Stimulated activated CD4-positive, alpha-beta T cell treated with anti-CD3 and anti-CD28 coated beads, Interleukin-2, amount 100 ng/mL, for 48 hours (primary cell): Measurements from ENCODE around the gene HTR7.
"Not testable (repeated sequence)": the region's sequence is repeated elsewhere in the genome, so short reads cannot be mapped to it uniquely, and the experiment has no call there.

Experiments used
- DNase-seq, 2 donors: peaks; one replicate each; pipeline ENCODE4 v3.0.0-alpha.2; 2020

The HTR7 gene

DNA sequence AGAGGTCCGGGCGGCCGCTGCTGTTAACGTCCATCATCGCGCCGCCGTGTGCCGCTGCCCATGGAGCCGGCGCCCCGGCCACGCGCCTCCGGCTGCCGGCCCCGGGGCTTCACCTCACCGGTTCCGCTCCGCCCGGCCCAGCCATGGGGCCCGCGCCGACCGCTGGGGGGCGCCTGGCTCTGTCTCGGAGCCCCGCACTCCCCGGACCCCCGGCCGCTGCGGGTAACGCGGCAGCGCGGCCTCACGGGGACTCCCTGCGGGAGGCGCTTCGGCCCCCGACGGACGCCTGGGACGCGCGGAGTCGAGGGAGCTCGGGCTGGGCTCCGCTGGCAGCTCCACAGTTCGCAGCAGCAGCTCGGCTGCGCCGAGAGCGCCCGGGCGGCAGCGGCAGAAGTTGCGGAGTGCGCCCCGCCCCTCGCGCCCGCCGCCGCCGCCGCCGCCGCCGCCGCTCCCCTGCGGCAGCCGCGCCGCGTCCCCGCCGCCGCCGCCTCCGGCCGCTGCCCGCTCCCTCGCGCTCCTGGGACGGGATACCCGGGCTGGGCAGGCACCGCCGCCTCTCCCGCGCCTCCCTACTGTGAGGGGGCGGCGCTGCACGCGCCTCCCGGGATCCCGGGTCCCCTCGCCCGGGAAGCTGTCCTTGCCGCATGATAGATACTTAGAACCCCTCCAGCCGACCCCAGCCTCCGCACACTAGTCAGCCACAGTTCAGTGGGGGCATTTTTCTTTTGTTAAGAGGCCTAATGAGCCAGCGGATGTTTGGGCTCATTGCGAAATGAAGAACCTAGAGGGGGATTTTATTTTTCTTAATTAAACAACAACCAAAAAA, at the start of gene HTR7:
Gene HTR7, minus strand, starts transcription at position 405 of the 826 bp plus-strand sequence. Its CDS starts 368 bp downstream, at position 37.
- peak; percentile 44 to 51 for DNase-seq

DNA sequence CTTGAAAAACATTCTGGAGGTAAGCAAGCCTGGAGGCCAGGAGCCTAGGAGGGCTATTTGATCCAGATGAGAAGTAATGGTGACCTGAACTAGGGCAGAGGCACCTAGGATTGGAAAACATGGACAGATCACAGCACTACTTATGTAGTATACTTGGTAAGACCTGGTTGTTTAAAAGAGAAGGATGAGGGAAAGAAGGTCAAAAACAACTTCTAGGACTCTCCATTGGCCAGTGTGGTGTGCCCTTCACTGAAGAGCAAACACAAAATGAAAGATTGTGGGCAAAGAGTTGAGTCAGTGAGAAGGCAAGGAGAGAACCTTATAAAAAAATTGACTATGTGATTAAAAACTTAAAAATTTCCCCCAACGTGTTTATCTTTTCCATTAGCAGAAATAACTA, 48.8 kb upstream of the HTR7 start:
- no peak for DNase-seq

GRCh38 chr10:90905925-90906324, 48.1 kb upstream of the HTR7 start:
- no peak for DNase-seq

DNA sequence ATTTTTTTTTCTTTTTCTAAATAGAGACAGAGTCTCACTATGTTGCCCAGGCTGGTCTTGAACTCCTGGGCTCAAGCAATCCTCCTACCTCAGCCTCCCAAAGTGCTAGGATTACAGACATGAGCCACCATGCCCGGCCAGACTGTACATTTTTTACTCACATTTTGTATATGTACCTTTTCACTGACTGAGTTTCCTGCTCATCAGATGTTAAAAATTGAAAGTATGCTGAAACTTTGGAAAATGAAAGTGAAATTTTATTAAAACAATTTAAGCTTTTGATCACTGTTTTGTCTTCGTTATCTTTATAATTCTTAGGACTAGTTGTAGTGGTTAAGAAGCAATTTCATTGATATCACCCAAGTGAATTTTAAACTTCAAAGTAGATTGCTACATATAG, 39.1 kb upstream of the HTR7 start:
- not testable (repeated sequence) for DNase-seq

DNA sequence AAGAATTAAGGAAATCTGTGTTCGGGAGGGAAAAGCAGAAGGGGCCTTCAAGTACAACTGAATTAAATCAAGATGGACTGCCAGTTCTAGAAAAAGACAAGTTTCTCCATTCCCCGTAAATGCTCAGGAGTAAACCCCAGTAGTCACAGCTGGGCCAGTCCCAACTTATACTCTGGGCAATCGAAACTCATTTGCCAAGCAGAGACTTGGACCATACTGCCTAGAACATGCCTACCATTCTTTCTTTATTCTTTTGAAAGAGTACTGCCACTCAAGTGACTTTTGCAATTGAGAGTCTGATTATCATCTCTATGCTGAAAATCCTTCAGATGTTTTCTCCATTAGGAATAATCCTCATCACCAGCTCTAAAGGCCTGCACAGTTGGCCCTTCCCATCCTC, 35.4 kb upstream of the HTR7 start:
- no peak for DNase-seq

- no peak for DNase-seq
Measured at GRCh38 chr10:90890347-90890746, 32.5 kb upstream of the HTR7 start.

DNA sequence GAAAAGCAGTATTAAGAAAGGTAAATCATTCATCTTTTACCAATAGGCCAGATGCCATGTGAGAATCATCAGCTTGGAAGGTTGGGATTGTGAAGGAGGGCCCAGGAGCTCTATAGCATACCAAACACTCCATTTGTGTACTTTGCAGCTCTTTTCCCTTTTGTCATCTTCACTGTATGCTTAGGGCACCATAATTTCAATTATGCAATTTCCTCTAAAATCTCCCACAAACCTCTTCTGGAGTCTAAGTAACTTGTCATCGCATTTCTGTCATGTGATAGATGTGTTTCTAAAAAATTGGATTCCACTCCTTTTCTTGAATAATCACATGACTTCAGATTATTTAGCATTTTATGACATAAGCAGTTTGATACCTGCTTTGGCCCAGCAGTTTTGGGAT, 31.8 kb upstream of the HTR7 start:
- no peak for DNase-seq

- DNase-seq: no peak
Measured at GRCh38 chr10:90888387-90888786, 30.5 kb upstream of the HTR7 start.

DNA sequence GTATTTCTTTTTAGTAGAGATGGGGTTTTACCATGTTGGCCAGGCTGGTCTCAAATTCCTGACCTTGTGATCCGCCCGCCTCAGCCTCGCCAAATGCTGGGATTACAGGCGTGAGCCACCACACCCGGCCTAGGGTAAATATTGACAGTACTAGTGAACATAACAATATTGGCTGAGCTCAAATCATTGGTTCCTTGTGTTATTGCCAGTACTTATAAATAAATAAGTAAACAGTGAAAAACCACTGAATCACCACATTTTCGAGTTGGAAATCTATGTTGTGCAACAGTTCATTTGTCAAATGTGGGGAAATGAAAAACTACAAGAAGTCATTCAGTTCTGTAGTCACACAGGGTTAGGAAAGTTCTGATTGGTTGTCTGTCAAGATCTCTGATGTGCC, 29.7 kb upstream of the HTR7 start:
- DNase-seq: no peak

DNA sequence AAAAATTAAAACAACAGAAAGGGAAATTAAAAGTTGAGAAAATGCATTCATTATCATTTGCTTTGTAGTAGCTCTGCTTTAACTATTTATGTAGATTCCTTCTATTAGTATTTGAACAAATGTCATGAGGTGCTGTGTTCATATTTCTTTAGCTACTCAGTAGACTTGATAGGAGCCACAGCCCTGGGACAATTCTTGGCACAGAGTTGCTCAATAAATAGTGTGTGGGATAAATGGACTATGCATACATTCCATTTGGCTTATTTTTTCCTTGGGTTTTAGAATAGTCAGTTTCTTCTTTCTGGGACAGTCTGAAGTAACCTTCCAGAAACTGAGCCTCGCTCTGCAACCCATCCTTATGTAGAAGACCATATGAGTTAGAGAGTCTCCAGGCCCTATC, 27.3 kb upstream of the HTR7 start:
- no peak for DNase-seq

DNA sequence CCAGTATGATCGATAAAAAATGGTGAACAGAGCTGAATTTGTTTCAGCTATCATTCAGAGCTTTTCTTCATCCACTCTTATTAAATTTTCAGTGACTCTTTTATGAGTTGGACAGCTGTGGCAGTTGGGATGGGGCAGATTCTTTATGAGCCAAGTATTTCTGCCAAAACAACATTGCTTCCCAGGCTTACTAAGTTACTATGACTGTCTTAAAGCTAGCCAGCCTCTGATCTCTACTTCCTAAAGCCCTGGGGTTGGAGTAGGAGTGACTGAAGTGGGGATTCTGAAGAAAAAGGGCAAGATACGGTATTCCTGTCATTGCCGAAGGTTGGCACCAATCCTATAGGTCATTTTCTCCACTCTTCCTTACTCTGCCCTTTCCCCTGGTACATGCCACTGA, 26.6 kb upstream of the HTR7 start:
- no peak for DNase-seq

DNA sequence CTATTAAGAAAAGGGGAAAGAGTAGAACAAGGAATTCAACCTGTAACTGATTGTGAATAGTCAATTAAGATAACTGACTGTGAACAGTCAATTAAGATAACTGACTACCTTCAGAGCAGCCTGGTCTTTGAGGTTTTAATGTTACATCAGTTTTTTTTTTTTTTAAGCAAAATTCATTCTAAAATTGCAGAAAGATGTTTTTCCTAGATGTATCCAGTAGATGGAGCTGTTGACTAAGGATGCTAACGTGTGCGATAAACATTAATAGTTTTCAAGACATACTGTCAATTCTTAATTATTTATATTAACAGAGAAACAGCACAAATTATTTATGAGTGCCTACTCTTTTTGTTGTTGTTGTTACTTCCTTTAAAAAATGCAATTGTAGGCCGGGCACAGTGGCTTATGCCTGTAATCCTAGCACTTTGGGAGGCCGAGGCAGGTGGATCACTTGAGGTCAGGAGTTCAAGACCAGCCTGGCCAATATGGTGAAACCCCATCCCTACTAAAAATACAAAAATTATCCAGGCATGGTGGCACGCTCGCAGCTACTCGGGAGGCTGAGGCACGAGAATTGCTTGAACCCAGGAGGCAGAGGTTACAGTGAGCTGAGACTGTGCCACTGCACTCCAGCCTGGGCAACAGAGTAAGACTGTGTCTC, 22.4 kb upstream of the HTR7 start:
- not testable (repeated sequence) for DNase-seq

DNA sequence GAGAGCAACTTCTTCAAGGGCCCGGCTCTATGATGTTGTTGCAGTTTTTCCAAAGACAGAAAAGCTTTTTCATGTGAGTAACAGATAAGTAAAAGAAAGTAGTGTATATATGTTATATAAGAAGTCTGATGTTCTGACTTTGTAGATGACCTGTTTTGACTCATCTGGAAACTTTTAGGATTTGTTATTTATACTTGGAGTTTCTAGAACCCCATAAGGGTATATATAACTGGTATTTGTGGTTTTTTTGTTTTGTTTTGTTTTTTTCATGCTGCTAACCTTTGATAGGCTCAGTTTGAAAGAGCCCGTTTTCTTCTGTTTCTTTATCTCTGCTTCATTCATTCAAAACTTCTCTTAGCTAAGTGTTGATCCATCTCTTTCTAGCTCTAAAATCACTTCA, 21.2 kb upstream of the HTR7 start:
- DNase-seq: no peak

DNA sequence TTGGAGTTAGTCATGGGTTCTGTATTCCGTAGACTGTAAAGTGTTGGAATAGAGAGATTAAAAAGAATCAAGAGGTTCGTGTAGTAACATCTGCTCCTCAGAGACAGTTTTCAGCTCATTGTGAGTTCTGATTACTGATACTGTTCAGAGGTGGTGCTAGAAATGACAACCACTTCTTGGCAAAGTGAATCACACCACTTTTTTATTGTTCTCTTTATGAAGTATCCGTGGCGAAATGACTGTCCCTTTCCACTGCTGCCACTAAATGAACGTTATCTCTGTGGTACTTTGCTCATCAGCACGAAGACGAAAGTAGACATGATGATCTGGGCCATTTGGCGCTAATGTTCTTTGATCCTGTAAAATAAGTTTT, 14.8 kb upstream of the HTR7 start:
- peak in 1 of 2 donors; percentile 6 for DNase-seq

- DNase-seq: peak; percentile 70 to 79
Measured at GRCh38 chr10:90871766-90872647, 14.2 kb upstream of the HTR7 start, which contains the start of gene RPP30. TSS of gene RPP30 (plus strand) at chr10:90871974. CDS start at chr10:90871987, 13 bp downstream.

- DNase-seq: peak in 1 of 2 donors; percentile 18
Measured at GRCh38 chr10:90871279-90871765, 13.5 kb upstream of the HTR7 start.

DNA sequence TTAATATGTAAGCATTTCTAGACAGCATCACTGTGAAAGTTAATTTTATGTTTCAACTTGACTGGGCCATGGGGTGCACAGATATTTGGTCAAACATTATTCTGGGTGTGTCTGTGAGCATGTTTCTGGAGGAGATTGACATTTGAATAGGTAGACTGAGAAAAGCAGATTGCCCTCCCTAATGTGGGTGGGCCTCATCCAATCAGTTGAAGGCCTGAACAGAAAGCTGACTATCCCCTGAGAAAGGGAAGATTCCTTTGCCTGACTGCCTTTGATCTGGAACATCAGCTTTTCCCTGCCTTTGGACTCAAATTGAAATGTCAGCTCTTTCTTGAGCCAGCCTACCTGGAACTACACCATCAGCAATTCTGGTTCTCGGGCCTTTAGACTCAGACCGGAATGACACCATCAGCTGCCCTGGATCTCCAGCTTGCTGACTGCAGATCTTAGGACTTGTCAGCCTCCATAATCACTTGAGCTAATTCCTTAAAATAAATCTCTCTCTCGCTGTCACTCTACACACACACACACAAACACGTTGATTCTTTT, 8.3 kb upstream of the HTR7 start:
- no peak for DNase-seq

DNA sequence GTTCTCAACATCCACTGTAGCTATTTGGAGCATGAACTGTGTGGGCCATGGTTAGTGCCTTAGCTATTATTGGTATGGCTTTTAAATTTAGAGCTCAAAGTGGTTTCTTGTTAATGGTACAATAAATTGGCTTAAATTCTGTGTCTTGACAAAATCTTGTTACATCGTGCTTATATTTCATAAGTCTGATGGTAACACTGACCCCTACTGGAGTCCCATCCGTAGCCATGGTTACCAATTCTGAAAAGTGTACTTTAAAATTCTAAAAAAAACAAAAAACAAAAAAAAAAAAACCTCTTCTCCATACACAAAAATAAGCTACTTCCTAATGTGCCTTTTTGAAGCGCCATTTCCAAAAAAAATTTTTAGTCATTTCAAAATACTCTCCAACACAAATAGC, 7.6 kb upstream of the HTR7 start:
- no peak for DNase-seq

GRCh38 chr10:90862908-90863514, 5.2 kb upstream of the HTR7 start:
- DNase-seq: no peak

DNA sequence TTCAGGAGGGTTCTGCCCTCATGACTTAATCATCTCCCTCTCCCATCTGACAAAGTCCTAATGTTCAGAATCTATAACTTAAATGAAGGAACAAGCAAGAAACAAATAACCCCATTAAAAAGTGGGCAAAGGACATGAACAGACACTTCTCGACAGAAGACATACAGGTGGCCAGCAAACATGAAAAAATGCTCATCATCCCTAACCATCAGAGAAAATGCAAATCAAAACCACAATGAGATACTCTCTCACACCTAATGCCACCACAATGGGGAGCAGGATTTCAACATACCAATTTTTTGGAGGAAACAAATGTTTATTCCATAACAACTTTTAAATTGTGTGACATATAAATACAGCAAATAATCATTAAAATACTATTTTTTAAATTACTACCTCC, 3.0 kb upstream of the HTR7 start:
- no peak for DNase-seq

DNA sequence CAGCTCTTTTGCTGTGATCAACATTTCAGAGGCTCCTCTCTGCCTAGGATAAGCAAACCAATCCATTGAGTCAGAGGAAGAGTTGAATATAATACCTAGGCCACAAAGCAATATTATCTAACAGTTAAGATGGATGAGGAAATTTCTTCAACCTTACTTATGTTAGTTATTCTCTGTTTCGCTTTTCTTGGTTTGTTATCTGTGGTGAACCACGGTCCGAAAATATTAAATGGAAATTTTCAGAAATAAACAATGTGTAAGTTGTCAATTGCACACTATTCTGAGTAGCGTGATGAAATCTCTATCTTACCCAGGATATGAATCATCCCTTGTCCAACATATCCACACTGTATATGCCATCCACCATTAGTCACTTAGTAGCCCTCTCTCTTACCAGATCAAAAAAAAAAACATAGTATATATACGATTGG, 1.5 kb upstream of the HTR7 start:
- DNase-seq: no peak

- DNase-seq: no peak
Measured at GRCh38 chr10:90858461-90858968, 676 bp upstream of the HTR7 start.
